ENCODE measurements around the gene ZP1.

DNA sequence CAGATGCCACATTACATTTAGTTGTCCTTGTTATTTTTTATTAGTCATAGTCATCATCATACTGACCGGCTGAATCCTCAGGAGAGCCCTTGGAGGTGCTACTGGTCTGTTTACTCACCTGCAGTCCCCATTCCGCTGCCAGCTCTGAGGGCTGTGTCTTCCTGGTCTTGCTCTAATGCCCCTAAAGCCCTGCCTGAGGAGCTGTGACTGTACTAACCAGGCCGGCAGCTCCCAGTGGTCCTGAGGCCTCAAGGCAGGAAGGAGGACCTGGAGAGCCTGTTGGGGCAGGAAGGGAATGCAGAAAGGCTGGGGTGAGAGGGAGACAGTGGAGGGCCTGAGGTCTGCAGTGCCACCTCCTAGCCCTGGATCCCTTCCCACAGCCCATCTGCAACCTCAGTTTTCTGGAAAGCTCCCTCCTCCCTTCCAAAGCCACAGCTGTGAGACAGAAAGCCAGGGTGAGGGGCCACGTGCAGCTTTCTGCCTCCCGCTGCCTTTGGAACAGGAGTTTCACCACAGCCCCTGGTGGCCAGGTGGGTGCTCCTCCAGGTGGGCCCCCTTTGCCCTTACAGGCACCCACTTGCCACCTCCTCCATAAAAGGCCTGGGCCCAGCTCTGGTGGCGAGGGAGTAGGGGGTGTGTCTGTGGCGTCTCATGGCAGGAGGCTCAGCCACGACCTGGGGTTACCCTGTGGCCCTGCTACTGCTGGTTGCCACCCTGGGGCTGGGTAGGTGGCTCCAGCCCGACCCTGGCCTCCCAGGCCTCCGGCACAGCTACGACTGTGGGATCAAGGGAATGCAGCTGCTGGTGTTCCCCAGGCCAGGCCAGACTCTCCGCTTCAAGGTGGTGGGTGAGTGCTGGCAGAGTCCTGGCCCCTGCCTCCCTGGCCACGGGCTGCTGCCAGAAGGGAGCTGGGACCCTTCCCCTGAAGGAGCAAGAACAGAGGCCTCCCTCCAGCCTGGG, at the start of gene ZP1:
- no peak for TF ChIP-seq RCOR1 (IDR thresholded peaks at IDR 0.05; ENCODE audit: insufficient replicate concordance, low read length)
- TF ChIP-seq RFX5 (IDR thresholded peaks at IDR 0.05; ENCODE audit: low read depth, low read length), result no peak
- TF ChIP-seq POLR2A (IDR thresholded peaks at IDR 0.05; ENCODE audit: low read depth, low read length), result no peak
- TF ChIP-seq, protein P1, sequence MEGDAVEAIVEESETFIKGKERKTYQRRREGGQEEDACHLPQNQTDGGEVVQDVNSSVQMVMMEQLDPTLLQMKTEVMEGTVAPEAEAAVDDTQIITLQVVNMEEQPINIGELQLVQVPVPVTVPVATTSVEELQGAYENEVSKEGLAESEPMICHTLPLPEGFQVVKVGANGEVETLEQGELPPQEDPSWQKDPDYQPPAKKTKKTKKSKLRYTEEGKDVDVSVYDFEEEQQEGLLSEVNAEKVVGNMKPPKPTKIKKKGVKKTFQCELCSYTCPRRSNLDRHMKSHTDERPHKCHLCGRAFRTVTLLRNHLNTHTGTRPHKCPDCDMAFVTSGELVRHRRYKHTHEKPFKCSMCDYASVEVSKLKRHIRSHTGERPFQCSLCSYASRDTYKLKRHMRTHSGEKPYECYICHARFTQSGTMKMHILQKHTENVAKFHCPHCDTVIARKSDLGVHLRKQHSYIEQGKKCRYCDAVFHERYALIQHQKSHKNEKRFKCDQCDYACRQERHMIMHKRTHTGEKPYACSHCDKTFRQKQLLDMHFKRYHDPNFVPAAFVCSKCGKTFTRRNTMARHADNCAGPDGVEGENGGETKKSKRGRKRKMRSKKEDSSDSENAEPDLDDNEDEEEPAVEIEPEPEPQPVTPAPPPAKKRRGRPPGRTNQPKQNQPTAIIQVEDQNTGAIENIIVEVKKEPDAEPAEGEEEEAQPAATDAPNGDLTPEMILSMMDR (conservative IDR thresholded peaks at IDR 0.05; ENCODE audit: low read depth, low read length), result no peak
- TF ChIP-seq CEBPB (IDR thresholded peaks at IDR 0.05; ENCODE audit: low read depth, low read length), result no peak
- no peak for TF ChIP-seq SMC3 (IDR thresholded peaks at IDR 0.05; ENCODE audit: low read depth, low read length)
- TF ChIP-seq BHLHE40 (IDR thresholded peaks at IDR 0.05; ENCODE audit: low read depth, low read length), result no peak
- no peak for TF ChIP-seq FOS (IDR thresholded peaks at IDR 0.05; ENCODE audit: low read depth, low read length)
- TF ChIP-seq, protein P2, sequence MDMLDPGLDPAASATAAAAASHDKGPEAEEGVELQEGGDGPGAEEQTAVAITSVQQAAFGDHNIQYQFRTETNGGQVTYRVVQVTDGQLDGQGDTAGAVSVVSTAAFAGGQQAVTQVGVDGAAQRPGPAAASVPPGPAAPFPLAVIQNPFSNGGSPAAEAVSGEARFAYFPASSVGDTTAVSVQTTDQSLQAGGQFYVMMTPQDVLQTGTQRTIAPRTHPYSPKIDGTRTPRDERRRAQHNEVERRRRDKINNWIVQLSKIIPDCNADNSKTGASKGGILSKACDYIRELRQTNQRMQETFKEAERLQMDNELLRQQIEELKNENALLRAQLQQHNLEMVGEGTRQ (IDR thresholded peaks at IDR 0.05; ENCODE audit: low read depth, low read length), result no peak
- TF ChIP-seq MAFK (IDR thresholded peaks at IDR 0.05; ENCODE audit: low read depth, low read length), result no peak
- no peak for TF ChIP-seq RAD21 (IDR thresholded peaks at IDR 0.05; ENCODE audit: low read length)
